Keratinocyte (primary cell): ENCODE measurements around the gene KLHL42. TPM values are rescaled to one million over a fixed set of nuclear protein-coding genes. Genes with fewer than 3 reads are reported as not detected.

Experiments
- DNase-seq: peaks from one replicate; pipeline ENCODE4 v3.0.0-alpha.2; 2011; ENCODE audit warnings: low read depth, missing footprints, low spot score
- FAIRE-seq: peaks from 2 replicates; lab custom pipeline; 2011; peaks lifted over from hg19 to GRCh38; lab: Jason Lieb, UNC
- H2AFZ ChIP-seq: 2 replicates; pipeline ENCODE4 v1.6.0; 2012; ENCODE audit warnings: low read length, control low read depth, inconsistent platforms; ENCODE audit not compliant: control insufficient read depth
- H3K27ac ChIP-seq: 2 replicates; pipeline ENCODE4 v1.5.1; 2011; ENCODE audit warnings: low read length; ENCODE audit not compliant: control insufficient read depth, insufficient read depth
- H3K27me3 ChIP-seq: 3 replicates; pipeline ENCODE4 v1.6.0; 2011; ENCODE audit warnings: low read length; ENCODE audit not compliant: control insufficient read depth, insufficient read depth; ENCODE audit errors: extremely low read depth
- H3K36me3 ChIP-seq, 2 experiments: 2 replicates in 1 of 2; 3 replicates in 1 of 2; pipeline ENCODE4 v1.5.1; 2011; ENCODE audit warnings: low read length in 2 of 2, mild to moderate bottlenecking in 1 of 2; ENCODE audit not compliant: control insufficient read depth in 2 of 2, insufficient read depth in 2 of 2; ENCODE audit errors: extremely low read depth in 1 of 2
- H3K4me1 ChIP-seq: 3 replicates; pipeline ENCODE4 v1.5.1; 2011; ENCODE audit warnings: low read length; ENCODE audit not compliant: control insufficient read depth, insufficient read depth; ENCODE audit errors: extremely low read depth
- H3K4me2 ChIP-seq: 3 replicates; pipeline ENCODE4 v1.6.0; 2011; ENCODE audit warnings: low read depth, low read length; ENCODE audit not compliant: control insufficient read depth, insufficient read depth; ENCODE audit errors: extremely low read depth
- H3K4me3 ChIP-seq, 3 experiments: fragments of 200-600 bp in 1 of 3; sonication (generic) in 1 of 3; 2 replicates in 2 of 3; 3 replicates in 1 of 3; pipeline ENCODE4 v1.5.1; 2011 to 2016; ENCODE audit warnings: low read length in 3 of 3, mild to moderate bottlenecking in 3 of 3, control low read depth in 2 of 3, inconsistent platforms in 1 of 3, low read depth in 1 of 3, mixed read lengths in 1 of 3, mixed run types in 1 of 3, moderate library complexity in 1 of 3; ENCODE audit not compliant: control insufficient read depth in 2 of 3, insufficient read depth in 2 of 3; ENCODE audit errors: extremely low read depth in 1 of 3
- H3K79me2 ChIP-seq: 2 replicates; pipeline ENCODE4 v1.6.0; 2012; ENCODE audit warnings: low read length; ENCODE audit not compliant: control insufficient read depth, insufficient read depth
- H3K9ac ChIP-seq: 3 replicates; pipeline ENCODE4 v1.6.0; 2011; ENCODE audit warnings: low read length; ENCODE audit not compliant: control insufficient read depth, insufficient read depth; ENCODE audit errors: extremely low read depth
- H3K9me1 ChIP-seq: 3 replicates; pipeline ENCODE4 v1.6.0; 2011; ENCODE audit warnings: low read length; ENCODE audit not compliant: control insufficient read depth, insufficient read depth; ENCODE audit errors: extremely low read depth
- H3K9me3 ChIP-seq: 2 replicates; pipeline ENCODE4 v1.5.1; 2012; ENCODE audit warnings: low read depth, low read length; ENCODE audit not compliant: control insufficient read depth
- H4K20me1 ChIP-seq: 3 replicates; pipeline ENCODE4 v1.6.0; 2011; ENCODE audit warnings: low read length; ENCODE audit not compliant: control insufficient read depth, insufficient read depth; ENCODE audit errors: extremely low read depth
- EZH2 ChIP-seq: IDR thresholded peaks from one replicate; pipeline ENCODE4 v1.6.1; 2012; ENCODE audit warnings: inconsistent platforms, mild to moderate bottlenecking, low read length, moderate library complexity
- dilution Hi-C: fragments of 300-500 bp; cut with MboI; formaldehyde crosslinking; loops from one replicate; pipeline ENCODE4 v1.7.0; 2020; ENCODE audit warnings: low sequenced_read_pairs; ENCODE audit not compliant: extremely low pct_ligation_motif_present
- polyA plus RNA-seq, 5 experiments: library from polyadenylated mRNA; depleted of rRNA in 3 of 5; stranded (reverse) in 3 of 5; stranded (forward) in 1 of 5; unstranded in 1 of 5; fragments of >200 nt; gene quantifications; 1 replicate in 1 of 5; 2 replicates in 3 of 5; 3 replicates in 1 of 5; pipeline versions ENCODE4 v1.2.1 to v1.2.3, GENCODE V29; 2011 to 2012; ENCODE audit warnings: missing spikeins in 2 of 5, low read depth in 1 of 5, low replicate concordance in 1 of 5
- TF ChIP-seq, protein P1 (sequence below), 3 experiments: IDR thresholded peaks in 1 of 3; conservative IDR thresholded peaks in 1 of 3; optimal IDR thresholded peaks in 1 of 3; 2 replicates in 2 of 3; 3 replicates in 1 of 3; pipeline versions ENCODE3 to v1.5.1; 2011; ENCODE audit warnings: low read length in 3 of 3, mild to moderate bottlenecking in 3 of 3, moderate library complexity in 2 of 3, control low read depth in 1 of 3, inconsistent platforms in 1 of 3; ENCODE audit not compliant: insufficient read depth in 2 of 3; ENCODE audit errors: extremely low read depth in 1 of 3

KLHL42 gene
- polyA plus RNA-seq, 1 donor (not counting 4 experiments of a cell fraction or from before 2014, with no cell fraction given), result 27.2 TPM

GRCh38 chr12:27823038-27823437 lies 43.0 kb downstream of the KLHL42 start:
- H3K4me2 ChIP-seq, result peak overlapping the region; percentile 81
- no peaks in the 10 kb centered on the region for H3K9me3 ChIP-seq
- peak overlapping the region; percentile 94 for H3K27ac ChIP-seq
- TF ChIP-seq, protein P1, sequence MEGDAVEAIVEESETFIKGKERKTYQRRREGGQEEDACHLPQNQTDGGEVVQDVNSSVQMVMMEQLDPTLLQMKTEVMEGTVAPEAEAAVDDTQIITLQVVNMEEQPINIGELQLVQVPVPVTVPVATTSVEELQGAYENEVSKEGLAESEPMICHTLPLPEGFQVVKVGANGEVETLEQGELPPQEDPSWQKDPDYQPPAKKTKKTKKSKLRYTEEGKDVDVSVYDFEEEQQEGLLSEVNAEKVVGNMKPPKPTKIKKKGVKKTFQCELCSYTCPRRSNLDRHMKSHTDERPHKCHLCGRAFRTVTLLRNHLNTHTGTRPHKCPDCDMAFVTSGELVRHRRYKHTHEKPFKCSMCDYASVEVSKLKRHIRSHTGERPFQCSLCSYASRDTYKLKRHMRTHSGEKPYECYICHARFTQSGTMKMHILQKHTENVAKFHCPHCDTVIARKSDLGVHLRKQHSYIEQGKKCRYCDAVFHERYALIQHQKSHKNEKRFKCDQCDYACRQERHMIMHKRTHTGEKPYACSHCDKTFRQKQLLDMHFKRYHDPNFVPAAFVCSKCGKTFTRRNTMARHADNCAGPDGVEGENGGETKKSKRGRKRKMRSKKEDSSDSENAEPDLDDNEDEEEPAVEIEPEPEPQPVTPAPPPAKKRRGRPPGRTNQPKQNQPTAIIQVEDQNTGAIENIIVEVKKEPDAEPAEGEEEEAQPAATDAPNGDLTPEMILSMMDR (optimal IDR thresholded peaks at IDR 0.05 in 1 of 3, IDR thresholded peaks at IDR 0.05 in 1 of 3, conservative IDR thresholded peaks at IDR 0.05 in 1 of 3; ENCODE audit: extremely low read depth in 1 of 3, insufficient read depth in 2 of 3, low read length in 3 of 3), result no peak
- no peak for TF ChIP-seq EZH2
- H4K20me1 ChIP-seq, result no peaks in the 10 kb centered on the region
- dilution Hi-C loops, result no loop called here
- DNase-seq (no peak), FAIRE-seq (no peak)
- peak overlapping the region; percentile 72 for H3K9ac ChIP-seq
- peaks cover 33% of the 10 kb centered on the region for H3K4me1 ChIP-seq
- peak overlapping the region in 1 of 3 experiments; percentile 29 for H3K4me3 ChIP-seq
- no peak overlapping the region for H2AFZ ChIP-seq
- no peaks in the 10 kb centered on the region for H3K36me3 ChIP-seq
- H3K27me3 ChIP-seq, result no peaks in the 10 kb centered on the region
- no peaks in the 10 kb centered on the region for H3K79me2 ChIP-seq
- no peaks in the 10 kb centered on the region for H3K9me1 ChIP-seq

GRCh38 chr12:27824126-27824842 lies 44.3 kb downstream of the KLHL42 start:
- Histone ChIP-seq H3K27me3 (no peaks in the 10 kb centered on the region), H3K9ac (no peak overlapping the region), H3K4me1 (peaks cover 36% of the 10 kb centered on the region), H3K79me2 (no peaks in the 10 kb centered on the region), H2AFZ (no peak overlapping the region), H3K4me2 (no peak overlapping the region), H3K9me1 (no peaks in the 10 kb centered on the region), H3K27ac (no peak overlapping the region), H3K36me3 (no peaks in the 10 kb centered on the region), H3K4me3 (no peak overlapping the region), H4K20me1 (no peaks in the 10 kb centered on the region), H3K9me3 (no peaks in the 10 kb centered on the region)
- FAIRE-seq (no peak), DNase-seq (no peak)
- dilution Hi-C loops, result no loop called here
- no peak for TF ChIP-seq EZH2
- TF ChIP-seq, protein P1 (optimal IDR thresholded peaks at IDR 0.05 in 1 of 3, IDR thresholded peaks at IDR 0.05 in 1 of 3, conservative IDR thresholded peaks at IDR 0.05 in 1 of 3; ENCODE audit: extremely low read depth in 1 of 3, insufficient read depth in 2 of 3, low read length in 3 of 3), result no peak
